DLD1 (cell line): Measurements from ENCODE around the gene PRH2.

Source experiments
- in situ Hi-C: cut with HindIII; loops from 2 replicates; pipeline ENCODE4 v1.10.0; 2017; ENCODE audit warnings: low sequenced_read_pairs

The PRH2 gene

DNA sequence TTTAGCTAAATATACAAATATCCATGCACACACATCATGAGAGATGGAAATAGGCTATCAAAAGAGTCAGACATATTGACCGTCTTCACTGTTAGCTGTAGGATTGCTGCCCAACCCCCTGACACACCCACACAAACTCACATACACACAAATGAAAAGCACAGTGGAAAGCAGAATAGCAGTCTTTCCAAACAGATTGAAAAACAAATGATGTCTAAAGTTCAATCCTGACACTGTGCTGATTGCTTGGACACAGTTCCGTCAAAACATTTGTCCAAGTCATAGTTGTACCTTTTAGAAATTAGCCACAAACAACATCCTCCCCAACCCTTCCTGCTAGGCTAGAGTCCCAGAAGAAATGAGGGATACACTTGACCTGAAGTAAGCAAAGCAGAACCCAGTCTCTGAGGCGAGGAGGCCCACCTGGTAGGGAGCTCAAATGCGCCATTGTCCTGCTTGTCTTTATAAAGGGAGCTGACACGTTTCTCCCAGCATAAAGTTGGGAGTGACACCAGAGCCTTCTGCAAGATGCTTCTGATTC is at the start of gene PRH2:
TSS of gene PRH2 (plus strand) at position 491 of the 541 bp plus-strand sequence. CDS start at position 529, 38 bp downstream.
- in situ Hi-C loops: no loop called here

DNA sequence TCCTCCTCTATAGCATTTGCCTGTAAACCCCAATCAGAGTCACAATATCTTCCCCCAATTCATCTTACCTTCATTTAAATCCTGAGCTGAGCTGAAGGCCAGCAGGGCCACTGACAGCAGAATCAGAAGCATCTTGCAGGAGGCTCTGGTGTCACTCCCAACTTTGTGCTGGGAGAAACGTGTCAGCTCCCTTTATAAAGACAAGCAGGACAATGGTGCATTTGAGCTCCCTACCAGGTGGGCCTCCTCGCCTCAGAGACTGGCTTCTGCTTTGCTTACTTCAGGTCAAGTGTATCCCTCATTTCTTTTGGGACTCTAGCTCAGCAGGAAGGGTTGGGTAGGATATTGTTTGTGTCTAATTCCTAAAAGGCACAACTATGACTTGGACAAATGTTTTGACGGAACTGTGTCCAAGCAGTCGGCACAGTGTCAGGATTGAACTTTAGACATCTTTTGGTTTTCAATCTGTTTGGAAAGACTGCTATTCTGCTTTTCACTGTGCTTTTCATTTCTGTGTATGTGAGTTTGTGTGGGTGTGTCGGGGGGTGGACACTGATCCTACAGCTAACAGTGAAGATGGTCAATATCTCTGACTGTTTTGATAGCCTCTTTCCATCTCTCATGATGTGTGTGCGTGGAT is 44.8 kb upstream of the PRH2 start, which contains the start of gene PRH1:
TSS of gene PRH1 (minus strand) at position 170 of the 640 bp plus-strand sequence. CDS start at position 132, 38 bp downstream.
- in situ Hi-C loops: no loop called here

DNA sequence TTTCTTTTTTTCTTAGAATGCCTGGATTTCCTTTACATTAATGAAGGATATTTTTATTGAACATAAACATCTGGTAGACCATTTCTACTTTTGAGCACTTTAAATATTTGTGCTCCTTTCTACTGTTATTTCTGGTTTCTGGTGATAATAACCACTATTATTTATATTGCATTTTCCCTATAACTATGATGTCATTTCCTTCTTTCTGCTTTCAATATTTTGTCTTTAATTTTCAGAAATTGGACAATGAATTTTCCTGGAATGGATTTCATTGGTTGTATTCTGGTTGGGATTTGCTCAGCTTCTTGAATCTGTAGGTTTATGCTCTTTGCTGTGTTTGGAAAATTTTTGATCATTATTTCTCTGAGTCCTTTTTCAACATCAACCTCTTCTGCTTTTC is 39.8 kb upstream of the PRH2 start:
- in situ Hi-C loops: no loop called here

DNA sequence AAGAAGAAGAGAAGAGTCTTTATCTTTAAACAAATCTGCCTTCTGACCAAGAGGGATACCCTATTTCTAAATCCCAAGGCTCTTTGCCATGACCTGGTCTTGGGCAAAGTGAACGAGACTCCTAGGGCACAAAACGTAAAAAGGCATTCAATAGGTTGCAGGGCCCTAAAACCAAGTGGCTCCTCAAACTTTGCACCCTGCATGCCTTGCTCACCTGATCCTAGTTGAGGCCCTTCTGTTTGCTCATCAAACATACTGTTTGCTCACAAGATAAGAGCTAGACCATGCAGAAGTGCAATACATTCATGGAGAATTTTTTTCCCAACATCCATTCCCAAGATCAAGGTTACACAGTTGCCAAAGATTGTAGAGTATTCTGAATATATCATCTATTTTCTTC is 37.1 kb upstream of the PRH2 start:
- in situ Hi-C loops: no loop called here

DNA sequence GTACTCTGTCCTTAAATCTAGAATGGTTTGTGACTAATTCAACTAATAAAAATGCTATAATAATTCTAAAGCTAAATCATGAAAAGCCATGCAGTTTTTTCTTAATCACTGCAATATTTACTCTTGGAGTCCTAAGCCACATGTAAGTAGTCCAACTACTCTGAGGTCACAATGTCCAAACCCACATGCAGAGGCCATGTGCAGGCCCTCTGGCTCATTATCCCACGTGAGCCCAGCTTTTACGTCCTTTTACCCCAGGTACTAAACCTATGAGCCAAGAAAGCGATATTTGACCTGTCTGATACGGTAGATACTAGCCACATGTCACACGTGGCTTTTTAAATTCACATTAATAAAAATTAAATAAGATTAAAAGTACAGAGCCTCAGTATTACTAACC is 32.2 kb upstream of the PRH2 start:
- in situ Hi-C loops: no loop called here

DNA sequence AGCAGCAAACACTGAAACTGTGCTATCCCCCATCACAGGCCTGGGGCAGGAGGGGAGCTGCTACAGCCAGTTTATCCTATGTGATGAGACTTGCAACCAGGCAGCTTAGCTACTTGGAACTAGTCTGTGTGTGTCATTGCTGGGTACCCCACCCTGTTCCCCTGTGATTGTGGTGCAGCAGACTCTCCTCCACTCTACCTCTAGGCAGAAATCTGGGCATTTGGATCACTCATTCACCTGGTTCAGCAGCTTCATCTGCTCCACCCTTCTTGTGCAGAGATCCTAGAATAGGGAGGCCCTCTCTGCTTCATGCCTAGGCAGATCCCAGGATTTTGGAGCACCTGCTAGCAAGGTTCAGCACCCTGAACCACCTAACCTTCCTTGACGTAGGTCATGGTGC is 28.5 kb upstream of the PRH2 start:
- in situ Hi-C loops: no loop called here

DNA sequence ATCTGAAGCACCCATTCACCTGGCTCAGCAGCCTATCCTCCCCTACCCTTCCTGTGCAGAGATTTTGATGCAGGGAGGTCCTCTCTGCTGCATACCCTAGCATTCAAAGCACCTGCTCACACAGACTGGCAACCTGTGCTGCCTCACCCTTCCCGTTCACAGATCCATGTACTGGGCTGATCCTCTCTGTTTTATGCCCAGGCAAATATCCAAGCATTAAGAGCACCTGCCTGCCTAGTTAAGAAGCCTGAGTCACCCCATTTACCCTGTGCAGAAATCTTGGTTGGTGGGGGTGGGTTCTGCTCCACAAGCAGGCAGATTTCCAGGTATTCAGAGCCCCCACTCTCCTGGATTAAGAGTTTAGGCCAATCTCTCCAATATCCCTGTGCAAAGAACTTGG is 28.1 kb upstream of the PRH2 start:
- in situ Hi-C loops: no loop called here

DNA sequence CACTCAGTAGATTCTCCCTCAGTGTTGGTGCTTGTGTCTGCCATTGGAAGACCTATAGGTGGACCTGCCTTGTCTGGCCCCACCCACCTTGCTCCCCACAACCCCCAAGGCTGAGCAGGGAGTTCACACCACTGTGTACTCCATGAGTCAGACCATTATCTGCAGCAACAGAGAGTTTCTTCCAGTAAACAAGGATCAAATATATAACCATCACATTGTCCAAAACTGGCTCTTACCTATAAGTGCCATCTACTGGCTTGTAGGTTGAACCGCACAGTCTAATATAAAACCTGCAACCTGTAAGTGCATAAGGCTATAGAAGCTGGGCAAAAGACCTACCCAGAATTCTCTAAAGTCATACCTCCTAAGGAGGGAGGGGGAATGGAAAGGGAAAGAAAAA is 27.6 kb upstream of the PRH2 start:
- in situ Hi-C loops: no loop called here

DNA sequence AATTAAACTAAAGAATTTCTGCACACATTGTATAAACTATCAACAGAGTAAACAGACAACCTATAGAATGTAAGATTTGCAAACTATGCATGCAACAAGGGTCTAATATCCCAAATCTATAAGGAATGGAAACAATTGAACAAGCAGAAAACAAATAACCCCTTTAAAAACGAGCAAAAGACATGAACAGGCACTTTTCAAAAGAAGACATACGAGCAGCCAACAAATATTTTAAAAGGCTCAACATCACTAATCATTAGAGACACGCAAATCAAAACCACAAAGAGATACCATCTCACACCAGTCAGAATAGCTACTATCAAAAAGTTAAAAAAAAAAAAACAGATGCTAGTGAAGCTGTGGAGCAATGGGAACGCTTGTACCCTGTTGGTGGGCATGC is 24.4 kb upstream of the PRH2 start:
- in situ Hi-C loops: no loop called here

DNA sequence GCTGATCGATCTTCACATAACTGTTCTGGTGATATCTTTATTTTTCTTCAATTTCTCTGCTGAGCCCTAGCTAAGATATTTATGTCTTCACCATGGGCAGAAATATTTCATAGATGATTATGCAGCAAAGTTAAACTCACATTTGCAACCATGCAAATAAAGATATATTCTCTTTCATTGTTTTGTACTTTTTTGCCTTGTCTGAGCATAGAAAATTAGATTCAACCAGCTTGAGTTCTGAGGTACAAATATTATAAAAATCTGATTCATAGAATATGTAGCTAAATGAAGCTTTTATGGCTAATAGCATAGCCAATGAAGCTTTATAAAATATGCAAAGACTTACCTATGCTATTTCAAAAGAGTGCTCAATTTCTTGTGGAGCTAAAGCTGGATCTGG is 19.6 kb upstream of the PRH2 start, which contains the start of gene TAS2R13:
TSS of gene TAS2R13 (minus strand) at position 101 of the 400 bp plus-strand sequence. CDS start 264 bp downstream, outside the sequence.
- in situ Hi-C loops: no loop called here

DNA sequence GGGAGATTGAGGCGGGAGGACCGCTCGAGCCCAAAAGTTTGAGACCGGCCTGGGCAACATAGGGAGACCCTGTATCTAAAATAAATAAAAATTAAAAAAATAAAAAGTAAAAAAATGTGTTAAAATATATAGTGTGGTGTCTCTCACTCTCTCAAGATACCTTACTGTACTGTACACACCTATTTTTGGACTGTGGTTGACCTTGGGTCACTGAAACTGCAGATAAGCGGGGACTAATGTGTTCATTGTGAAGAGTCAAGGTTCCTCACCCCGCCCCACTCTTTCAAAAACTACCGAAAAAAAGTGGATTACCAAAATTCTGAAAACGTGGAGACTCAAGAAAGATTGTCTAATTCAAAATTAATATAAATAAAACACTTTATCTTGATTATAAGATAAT is 18.7 kb upstream of the PRH2 start:
- in situ Hi-C loops: no loop called here

DNA sequence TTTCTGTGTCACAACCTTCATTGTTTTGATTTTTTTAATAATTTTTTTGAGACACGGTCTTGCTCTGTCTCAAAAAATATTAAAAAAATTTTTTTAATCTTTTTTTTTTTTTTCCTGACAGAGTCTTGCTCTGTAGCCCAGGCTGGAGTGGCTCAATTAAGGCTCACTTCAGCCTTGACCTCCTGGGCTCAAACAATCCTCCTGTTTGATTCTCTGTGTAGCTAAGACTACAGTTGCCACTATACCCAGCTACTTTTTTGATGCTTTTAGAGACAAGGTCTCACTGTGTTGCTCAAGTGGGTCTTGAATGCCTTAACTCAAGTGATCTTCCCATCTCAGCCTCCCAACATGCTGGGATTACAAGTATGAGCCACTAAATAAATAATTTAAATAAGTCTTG is 9.2 kb upstream of the PRH2 start:
- in situ Hi-C loops: no loop called here

DNA sequence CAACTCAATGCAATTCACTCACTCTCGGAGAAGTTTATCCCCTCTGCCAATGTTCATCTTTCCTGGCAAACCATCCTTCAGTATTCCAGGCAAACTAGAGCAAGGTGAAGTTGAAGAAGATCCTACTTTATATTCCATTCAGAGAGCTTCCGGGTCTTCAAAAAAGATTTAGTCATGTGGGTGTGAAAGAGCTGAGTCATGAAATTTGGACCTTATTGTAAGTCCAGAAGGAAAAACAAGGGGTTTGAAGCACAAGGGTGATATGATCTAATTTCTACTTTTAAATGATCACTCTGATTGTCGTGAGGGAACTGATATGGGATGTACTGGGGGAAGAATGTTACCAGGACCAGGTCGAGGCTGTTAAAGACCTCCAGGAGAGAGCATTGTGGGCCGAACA is 2.8 kb upstream of the PRH2 start:
- in situ Hi-C loops: no loop called here

DNA sequence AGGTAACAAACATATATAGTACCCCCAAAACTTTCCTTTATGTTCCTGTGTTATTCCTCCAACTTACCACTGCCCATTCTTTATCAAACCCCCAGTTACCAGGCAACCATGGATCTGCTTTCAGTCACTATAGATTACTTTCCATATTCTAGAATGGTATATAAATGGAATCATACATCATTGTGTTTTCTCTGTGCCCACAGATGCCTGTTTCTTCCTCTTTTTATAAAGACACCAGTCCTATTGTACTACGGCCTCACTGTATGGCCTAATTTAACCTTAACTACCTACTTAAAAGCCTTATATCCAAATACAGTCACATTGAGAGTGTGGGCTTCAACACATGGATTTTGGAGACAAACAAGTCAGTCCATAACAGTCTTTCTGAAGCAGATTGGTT is 7.5 kb downstream of the PRH2 start:
- in situ Hi-C loops: no loop called here

DNA sequence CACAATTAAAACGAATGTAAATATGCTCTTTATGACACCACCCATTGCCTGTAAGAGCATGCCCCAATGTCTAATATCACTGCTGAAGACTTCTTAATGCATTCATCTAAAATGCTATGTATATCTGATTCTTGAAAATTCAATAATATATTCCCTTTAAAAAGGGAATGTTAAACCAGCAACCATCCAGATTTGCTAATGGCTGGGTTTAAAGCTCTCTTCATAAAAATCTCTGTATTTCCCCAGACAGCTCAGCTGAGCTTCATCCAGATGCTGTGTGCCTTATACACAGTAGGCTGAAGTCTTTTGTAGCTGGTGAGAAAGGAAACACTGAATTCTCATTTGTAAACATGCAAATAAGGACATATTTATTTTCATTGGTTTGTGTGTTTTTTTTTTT is 10.1 kb downstream of the PRH2 start, which contains the start of gene TAS2R14:
TSS of gene TAS2R14 (minus strand) at position 101 of the 400 bp plus-strand sequence. CDS start at position 45, 56 bp downstream.
- in situ Hi-C loops: no loop called here

DNA sequence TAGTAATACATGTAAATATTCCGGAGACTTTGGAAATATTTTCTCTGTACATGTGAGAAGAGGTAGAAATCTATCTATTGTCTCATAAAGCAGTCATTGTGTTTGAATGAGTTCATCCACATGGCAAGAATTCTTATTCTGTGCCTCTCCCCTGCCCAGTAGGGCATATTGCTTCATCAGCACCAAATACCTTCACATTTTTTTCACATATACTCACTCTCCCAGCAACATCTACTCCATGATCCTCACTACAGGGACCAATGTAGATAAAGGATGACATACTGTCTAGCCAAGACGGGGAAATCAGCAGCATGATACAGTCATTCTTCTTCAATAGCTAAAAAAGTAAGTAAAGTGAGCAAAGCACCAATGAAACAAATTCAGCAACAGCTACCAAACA is 11.4 kb downstream of the PRH2 start:
- in situ Hi-C loops: no loop called here

DNA sequence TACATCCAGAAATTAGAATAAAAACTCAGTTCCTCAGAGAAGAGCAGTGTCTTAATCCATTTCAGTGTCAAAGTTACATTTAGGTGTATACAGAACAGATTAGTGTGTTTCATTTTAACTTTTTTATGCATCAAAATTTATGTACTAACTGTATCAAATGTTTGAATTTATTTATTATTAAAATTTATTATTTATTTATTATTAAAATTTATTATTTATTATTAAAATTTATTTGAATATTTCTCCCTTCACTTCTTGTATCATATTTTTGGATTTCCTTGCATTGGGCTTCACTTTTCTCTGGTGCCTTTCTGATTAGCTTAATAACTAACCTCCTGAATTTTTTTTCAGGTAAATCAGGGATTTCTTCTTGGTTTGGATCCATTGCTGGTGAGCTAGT is 12.3 kb downstream of the PRH2 start:
- in situ Hi-C loops: no loop called here

DNA sequence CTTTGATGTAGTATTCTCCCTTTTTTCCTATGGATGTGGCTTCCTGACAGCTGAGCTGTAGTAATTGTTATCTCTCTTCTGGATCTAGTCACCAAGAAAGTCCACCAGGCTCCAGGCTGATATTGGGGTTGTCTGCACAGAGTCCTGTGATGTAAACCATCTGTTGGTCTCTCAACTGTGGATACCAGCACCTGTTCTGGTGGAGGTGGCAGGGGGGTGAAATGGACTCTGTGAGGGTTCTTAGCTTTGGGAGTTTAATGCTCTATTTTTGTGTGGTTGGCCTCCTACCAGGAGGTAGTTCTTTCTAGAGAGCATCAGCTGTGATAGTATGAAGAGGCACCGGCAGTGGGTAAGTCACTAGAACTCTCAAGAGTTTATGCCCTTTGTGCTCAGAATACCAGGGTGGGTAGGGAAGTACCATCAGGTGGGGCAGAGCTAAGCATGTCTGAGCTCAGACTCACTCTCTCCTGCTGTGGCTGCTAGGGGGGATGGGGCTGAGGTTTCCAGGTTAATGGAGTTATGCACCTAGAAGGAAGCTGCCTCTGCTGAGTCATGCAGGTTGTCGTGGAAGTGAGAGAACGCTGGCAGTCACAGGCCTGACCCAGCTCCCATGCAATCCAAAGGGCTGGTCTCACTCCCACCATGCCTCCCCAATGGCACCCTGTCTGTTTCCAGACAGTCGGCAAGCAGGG is 13.0 kb downstream of the PRH2 start:
- in situ Hi-C loops: no loop called here

DNA sequence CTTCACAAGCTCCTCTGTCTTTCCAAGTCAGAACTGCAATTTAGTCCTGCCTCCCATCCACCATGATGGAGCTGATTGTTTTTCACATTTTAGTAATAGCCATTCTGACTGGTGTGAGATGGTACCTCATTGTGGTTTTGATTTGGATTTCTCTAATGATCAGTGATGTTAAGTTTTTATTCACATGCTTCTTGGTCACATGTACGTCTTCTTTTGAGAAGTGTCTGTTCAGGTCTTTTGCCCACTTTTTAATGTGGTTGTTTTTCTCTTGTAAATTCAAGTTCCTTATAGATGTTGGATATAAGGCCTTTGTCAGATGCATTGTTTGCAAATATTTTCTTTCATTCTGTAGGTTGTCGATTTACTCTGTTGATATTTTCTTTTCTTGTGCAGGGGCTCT is 14.1 kb downstream of the PRH2 start:
- in situ Hi-C loops: no loop called here

DNA sequence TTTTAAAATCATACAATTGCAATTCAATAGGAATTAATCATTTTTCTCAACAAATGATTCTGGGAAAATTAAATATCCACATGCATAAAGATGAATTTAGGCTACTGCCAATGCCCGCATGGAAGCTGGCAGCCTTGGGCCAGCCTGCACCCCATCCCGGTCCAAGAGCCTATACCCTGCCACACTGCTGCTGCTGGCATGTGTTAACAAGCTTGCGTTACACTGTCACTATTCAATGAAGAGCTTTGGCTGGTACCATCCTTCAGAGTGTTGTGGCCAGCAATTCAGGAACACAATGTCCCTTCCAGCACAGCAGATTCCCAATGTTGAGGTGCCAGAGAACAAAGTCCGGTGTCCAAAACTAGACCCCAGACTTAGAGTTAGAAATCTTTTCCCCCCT is 23.6 kb downstream of the PRH2 start:
- in situ Hi-C loops: no loop called here

DNA sequence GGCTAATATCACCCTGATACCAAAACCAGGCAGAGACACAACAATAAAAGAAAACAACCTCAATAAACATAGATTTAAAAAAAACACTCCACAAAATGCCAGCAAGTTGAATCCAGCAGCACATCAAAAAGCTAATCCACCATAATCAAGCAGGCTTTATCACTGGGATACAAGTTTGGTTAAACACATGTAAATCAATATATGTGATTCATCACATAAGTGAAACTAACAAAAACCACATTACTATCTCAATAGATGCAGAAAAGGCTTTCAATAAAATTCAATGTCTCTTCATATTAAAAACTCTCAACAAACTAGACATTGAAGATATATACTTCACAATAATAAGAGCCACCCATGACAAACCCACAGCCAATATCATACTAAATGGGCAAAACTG is 27.0 kb downstream of the PRH2 start:
- in situ Hi-C loops: no loop called here

DNA sequence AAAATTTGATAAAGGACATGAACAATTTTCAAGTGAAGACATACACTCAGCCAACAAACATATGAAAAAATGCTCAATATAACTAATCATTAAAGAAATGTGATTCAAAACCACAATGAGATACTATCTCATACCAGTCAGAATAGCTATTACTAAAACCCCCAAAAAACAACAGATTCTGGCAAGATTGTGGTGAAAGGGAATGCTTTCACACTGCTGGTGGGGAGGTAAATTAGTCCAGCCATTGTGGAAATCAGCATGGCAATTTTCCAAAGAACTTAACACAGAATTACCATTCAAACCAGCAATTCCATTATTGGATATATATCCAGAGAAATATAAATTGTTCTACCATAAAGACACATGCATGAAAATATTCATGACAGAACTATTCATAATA is 28.7 kb downstream of the PRH2 start:
- in situ Hi-C loops: no loop called here
